ENCODE data around the gene CD46.
"Not testable (repeated sequence)": the region's sequence is repeated elsewhere in the genome, so short reads cannot be mapped to it uniquely, and the experiment has no call there.

Gene CD46

DNA sequence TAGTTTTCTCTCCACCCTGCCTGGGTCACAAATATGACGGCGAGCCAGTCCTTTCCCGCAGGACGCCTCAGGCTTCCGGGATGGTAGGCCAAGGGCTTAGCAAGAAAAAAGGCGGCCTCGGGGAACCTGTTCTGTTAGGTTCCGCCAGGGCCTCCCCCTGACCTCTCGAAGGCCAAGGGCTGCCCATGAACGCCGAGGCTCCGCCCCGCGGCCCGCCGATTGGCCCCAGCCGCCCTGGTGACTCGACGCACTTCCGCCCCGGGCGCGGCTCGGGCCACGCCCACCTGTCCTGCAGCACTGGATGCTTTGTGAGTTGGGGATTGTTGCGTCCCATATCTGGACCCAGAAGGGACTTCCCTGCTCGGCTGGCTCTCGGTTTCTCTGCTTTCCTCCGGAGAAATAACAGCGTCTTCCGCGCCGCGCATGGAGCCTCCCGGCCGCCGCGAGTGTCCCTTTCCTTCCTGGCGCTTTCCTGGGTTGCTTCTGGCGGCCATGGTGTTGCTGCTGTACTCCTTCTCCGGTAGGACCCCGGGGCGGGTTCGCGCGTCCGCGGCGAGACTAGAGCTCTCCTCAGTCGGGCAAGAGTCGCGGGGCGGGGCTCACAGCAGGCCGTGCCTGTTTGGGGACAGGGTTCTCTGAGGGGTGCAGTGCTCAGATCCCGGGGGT lies at the start of gene CD46:
TSS of gene CD46 (plus strand) at position 265 of the 666 bp plus-strand sequence. CDS start at position 424, 159 bp downstream.
- H3K4me1 ChIP-seq (ENCODE audit: control insufficient read depth, insufficient read depth, low read length, unreplicated experiment) = peaks cover 27% of the 10 kb centered on the region
- 0 out of 2 replicates have a peak, but pooled peaks cover under 1% of the 10 kb centered on the region for H3K36me3 ChIP-seq (ENCODE audit: insufficient read depth, low read length)
- H3K27ac ChIP-seq (ENCODE audit: low read depth, low read length) = peak within 1 kb of the TSS; percentile 57
- peaks cover 43% of the 10 kb centered on the region for H3K79me2 ChIP-seq (ENCODE audit: control insufficient read depth, insufficient read depth, low read length, unreplicated experiment)
- H3K4me3 ChIP-seq (ENCODE audit: low read depth, low read length) = peak within 1 kb of the TSS; percentile 82
- no peaks in the 10 kb centered on the region for H3K27me3 ChIP-seq (ENCODE audit: insufficient read depth, low read length)
- H2AFZ ChIP-seq (ENCODE audit: low read length, unreplicated experiment) = peak within 1 kb of the TSS; percentile 91

GRCh38 chr1:207702317-207702716 lies 49.5 kb upstream of the CD46 start:
- H3K27me3 ChIP-seq (ENCODE audit: insufficient read depth, low read length) = no peaks in the 10 kb centered on the region
- no peaks in the 10 kb centered on the region for H3K79me2 ChIP-seq (ENCODE audit: control insufficient read depth, insufficient read depth, low read length, unreplicated experiment)

DNA sequence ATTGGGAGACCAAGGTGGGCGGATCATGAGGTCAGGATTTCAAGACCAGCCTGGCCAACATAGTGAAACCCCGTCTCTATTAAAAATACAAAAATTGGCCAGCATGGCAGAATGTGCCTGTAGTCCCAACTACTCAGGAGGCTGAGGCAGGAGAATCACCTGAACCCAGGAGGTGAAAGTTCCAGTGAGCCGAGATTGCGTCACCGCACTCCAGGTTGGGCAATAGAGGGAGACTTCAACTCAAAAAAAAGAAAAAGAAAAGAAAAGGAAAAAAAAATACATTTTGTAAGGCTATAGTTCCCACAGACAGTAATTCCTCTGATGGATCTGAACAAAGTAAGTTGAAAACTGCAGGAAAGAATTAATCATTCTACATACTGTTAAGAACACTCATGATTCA lies 48.1 kb upstream of the CD46 start:
- Histone ChIP-seq H3K27me3 (ENCODE audit: insufficient read depth, low read length) (no peaks in the 10 kb centered on the region), H3K79me2 (ENCODE audit: control insufficient read depth, insufficient read depth, low read length, unreplicated experiment) (no peaks in the 10 kb centered on the region), H3K27ac (ENCODE audit: low read depth, low read length) (no peak overlapping the region), H3K4me1 (ENCODE audit: control insufficient read depth, insufficient read depth, low read length, unreplicated experiment) (peaks cover 7% of the 10 kb centered on the region), H2AFZ (ENCODE audit: low read length, unreplicated experiment) (no peak overlapping the region), H3K36me3 (ENCODE audit: insufficient read depth, low read length) (no peaks in the 10 kb centered on the region), H3K4me3 (ENCODE audit: low read depth, low read length) (no peak overlapping the region)

More at GRCh38 chr1:207702317-207702716, 49.5 kb upstream of the CD46 start:
- Histone ChIP-seq H2AFZ (ENCODE audit: low read length, unreplicated experiment) (no peak overlapping the region), H3K27ac (ENCODE audit: low read depth, low read length) (no peak overlapping the region), H3K4me3 (ENCODE audit: low read depth, low read length) (no peak overlapping the region), H3K4me1 (ENCODE audit: control insufficient read depth, insufficient read depth, low read length, unreplicated experiment) (peaks cover 3% of the 10 kb centered on the region), H3K36me3 (ENCODE audit: insufficient read depth, low read length) (no peaks in the 10 kb centered on the region)

GRCh38 chr1:207708004-207708403 lies 43.9 kb upstream of the CD46 start:
- not testable (repeated sequence) for H3K36me3 ChIP-seq (ENCODE audit: insufficient read depth, low read length); H3K27me3 ChIP-seq (ENCODE audit: insufficient read depth, low read length); H3K4me1 ChIP-seq (ENCODE audit: control insufficient read depth, insufficient read depth, low read length, unreplicated experiment); H3K79me2 ChIP-seq (ENCODE audit: control insufficient read depth, insufficient read depth, low read length, unreplicated experiment); H3K27ac ChIP-seq (ENCODE audit: low read depth, low read length); H2AFZ ChIP-seq (ENCODE audit: low read length, unreplicated experiment); H3K4me3 ChIP-seq (ENCODE audit: low read depth, low read length)

- H3K4me3 ChIP-seq (ENCODE audit: low read depth, low read length) = no peak overlapping the region
- no peak overlapping the region for H3K27ac ChIP-seq (ENCODE audit: low read depth, low read length)
- peaks cover 7% of the 10 kb centered on the region for H3K4me1 ChIP-seq (ENCODE audit: control insufficient read depth, insufficient read depth, low read length, unreplicated experiment)
- no peaks in the 10 kb centered on the region for H3K36me3 ChIP-seq (ENCODE audit: insufficient read depth, low read length)
- H2AFZ ChIP-seq (ENCODE audit: low read length, unreplicated experiment) = no peak overlapping the region
- peaks cover under 1% of the 10 kb centered on the region; the same call in 1 of the 2 replicates for H3K27me3 ChIP-seq (ENCODE audit: insufficient read depth, low read length)
- H3K79me2 ChIP-seq (ENCODE audit: control insufficient read depth, insufficient read depth, low read length, unreplicated experiment) = no peaks in the 10 kb centered on the region
These were observed 40.6 kb upstream of the CD46 start for GRCh38 chr1:207711285-207711684.

DNA sequence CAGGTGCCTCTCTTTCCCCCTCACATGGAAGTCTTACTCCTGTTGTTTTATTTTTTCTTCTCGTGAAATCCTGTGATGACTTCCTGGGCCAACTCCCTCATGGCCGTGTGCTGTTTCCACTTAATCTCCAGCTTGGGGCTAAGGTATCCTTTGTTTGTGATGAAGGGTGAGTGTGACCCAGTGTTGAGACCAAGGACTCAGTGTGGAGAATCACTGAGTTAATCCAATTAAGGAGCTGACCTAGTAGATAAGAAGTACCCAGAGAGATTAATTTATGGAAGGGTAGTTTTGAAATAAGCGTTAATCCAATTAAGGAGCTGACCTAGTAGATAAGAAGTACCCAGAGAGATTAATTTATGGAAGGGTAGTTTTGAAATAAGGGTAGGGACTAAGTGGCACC lies 39.2 kb upstream of the CD46 start:
- H3K4me3 ChIP-seq (ENCODE audit: low read depth, low read length); H3K4me1 ChIP-seq (ENCODE audit: control insufficient read depth, insufficient read depth, low read length, unreplicated experiment); H3K36me3 ChIP-seq (ENCODE audit: insufficient read depth, low read length); H3K27ac ChIP-seq (ENCODE audit: low read depth, low read length); H2AFZ ChIP-seq (ENCODE audit: low read length, unreplicated experiment); H3K79me2 ChIP-seq (ENCODE audit: control insufficient read depth, insufficient read depth, low read length, unreplicated experiment); H3K27me3 ChIP-seq (ENCODE audit: insufficient read depth, low read length): not testable (repeated sequence)

DNA sequence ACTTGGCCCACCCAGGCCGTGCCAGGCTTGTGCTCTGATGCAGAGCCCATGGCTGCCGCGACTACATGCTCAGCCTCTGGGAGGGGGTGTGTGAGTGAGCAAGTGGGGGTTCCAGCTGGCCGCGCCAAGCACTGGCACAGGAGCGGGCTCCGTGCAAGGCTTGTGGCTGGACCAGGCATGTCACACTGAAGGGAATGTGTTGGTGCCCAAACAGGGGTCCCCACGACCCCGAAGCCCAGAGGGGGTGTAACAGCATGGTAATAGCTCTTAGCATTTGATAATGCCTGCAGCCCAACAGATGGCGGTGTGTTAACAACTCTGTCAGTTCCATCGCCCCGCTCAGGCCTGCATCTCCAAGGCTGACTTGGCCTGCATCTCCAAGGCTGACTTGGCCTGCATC lies 38.3 kb upstream of the CD46 start:
- no peak overlapping the region for H3K4me3 ChIP-seq (ENCODE audit: low read depth, low read length)
- no peaks in the 10 kb centered on the region for H3K79me2 ChIP-seq (ENCODE audit: control insufficient read depth, insufficient read depth, low read length, unreplicated experiment)
- H3K4me1 ChIP-seq (ENCODE audit: control insufficient read depth, insufficient read depth, low read length, unreplicated experiment) = no peaks in the 10 kb centered on the region
- H3K27me3 ChIP-seq (ENCODE audit: insufficient read depth, low read length) = peaks cover 5% of the 10 kb centered on the region; the same call in 1 of the 2 replicates
- no peaks in the 10 kb centered on the region for H3K36me3 ChIP-seq (ENCODE audit: insufficient read depth, low read length)
- no peak overlapping the region for H3K27ac ChIP-seq (ENCODE audit: low read depth, low read length)
- H2AFZ ChIP-seq (ENCODE audit: low read length, unreplicated experiment) = no peak overlapping the region

GRCh38 chr1:207719234-207719633 lies 32.6 kb upstream of the CD46 start:
- H3K27me3 ChIP-seq (ENCODE audit: insufficient read depth, low read length) = peaks cover 5% of the 10 kb centered on the region; the same call in 1 of the 2 replicates
- H3K79me2 ChIP-seq (ENCODE audit: control insufficient read depth, insufficient read depth, low read length, unreplicated experiment) = no peaks in the 10 kb centered on the region
- no peak overlapping the region for H3K4me3 ChIP-seq (ENCODE audit: low read depth, low read length)
- H3K4me1 ChIP-seq (ENCODE audit: control insufficient read depth, insufficient read depth, low read length, unreplicated experiment) = no peaks in the 10 kb centered on the region
- no peaks in the 10 kb centered on the region for H3K36me3 ChIP-seq (ENCODE audit: insufficient read depth, low read length)
- no peak overlapping the region for H3K27ac ChIP-seq (ENCODE audit: low read depth, low read length)
- H2AFZ ChIP-seq (ENCODE audit: low read length, unreplicated experiment) = no peak overlapping the region

- H3K27me3 ChIP-seq (ENCODE audit: insufficient read depth, low read length); H2AFZ ChIP-seq (ENCODE audit: low read length, unreplicated experiment); H3K4me3 ChIP-seq (ENCODE audit: low read depth, low read length); H3K4me1 ChIP-seq (ENCODE audit: control insufficient read depth, insufficient read depth, low read length, unreplicated experiment); H3K36me3 ChIP-seq (ENCODE audit: insufficient read depth, low read length); H3K27ac ChIP-seq (ENCODE audit: low read depth, low read length); H3K79me2 ChIP-seq (ENCODE audit: control insufficient read depth, insufficient read depth, low read length, unreplicated experiment): not testable (repeated sequence)
These were observed 23.5 kb upstream of the CD46 start for GRCh38 chr1:207728200-207728858.

- H3K36me3 ChIP-seq (ENCODE audit: insufficient read depth, low read length); H3K27ac ChIP-seq (ENCODE audit: low read depth, low read length); H3K4me1 ChIP-seq (ENCODE audit: control insufficient read depth, insufficient read depth, low read length, unreplicated experiment); H2AFZ ChIP-seq (ENCODE audit: low read length, unreplicated experiment); H3K27me3 ChIP-seq (ENCODE audit: insufficient read depth, low read length); H3K4me3 ChIP-seq (ENCODE audit: low read depth, low read length); H3K79me2 ChIP-seq (ENCODE audit: control insufficient read depth, insufficient read depth, low read length, unreplicated experiment): not testable (repeated sequence)
These were observed 14.2 kb upstream of the CD46 start for GRCh38 chr1:207737503-207738157.
